Stimulated activated CD8-positive, alpha-beta memory T cell treated with anti-CD3 and anti-CD28 coated beads, Interleukin-15, amount 100 ng/mL, for 4 hours (primary cell): ENCODE data around the gene VHLL.
A peak's percentile ranks its signal among the peaks of the same experiment; 100 is the strongest.

Experiments
- DNase-seq, 2 donors: peaks; one replicate each; pipeline ENCODE4 v3.0.0-alpha.2; 2020; ENCODE audit warnings: low read depth in 2 of 2

Gene VHLL

DNA sequence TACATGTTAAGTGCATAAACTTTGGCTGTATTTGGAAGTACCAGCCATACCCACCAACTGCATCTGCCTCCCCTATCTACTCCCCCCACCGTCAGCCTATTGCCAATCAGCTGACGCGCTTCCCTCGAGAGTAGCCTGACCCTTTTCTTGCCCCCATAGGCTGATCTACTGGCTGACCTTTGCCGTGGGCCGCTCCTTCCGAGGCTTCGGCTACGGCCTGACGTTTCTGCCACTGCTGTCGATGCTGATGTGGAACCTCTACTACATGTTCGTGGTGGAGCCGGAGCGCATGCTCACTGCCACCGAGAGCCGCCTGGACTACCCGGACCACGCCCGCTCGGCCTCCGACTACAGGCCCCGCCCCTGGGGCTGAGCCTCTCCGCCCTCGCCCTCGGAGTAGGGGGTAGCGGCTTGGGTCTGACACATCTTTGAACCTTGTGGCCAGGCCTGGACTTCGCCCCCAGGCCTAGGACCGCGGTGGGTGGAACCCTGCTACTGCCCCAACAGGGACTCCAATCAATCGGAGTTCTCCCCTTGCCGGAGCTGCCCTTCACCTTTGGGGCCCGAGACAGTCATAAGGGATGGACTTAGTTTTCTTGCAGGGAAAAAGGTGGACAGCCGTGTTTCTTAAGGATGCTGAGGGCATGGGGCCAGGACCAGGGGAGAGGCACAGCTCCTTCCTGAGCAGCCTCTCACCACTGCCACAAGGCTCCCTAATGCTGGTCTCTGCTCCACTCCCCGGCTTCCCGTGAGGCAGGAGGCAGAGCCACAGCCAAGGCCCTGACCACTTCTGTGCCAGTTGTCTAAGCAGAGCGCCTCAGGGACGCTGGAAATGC is 7.7 kb downstream of the VHLL start:
- peak in 1 of 2 donors; percentile 14 for DNase-seq

DNA sequence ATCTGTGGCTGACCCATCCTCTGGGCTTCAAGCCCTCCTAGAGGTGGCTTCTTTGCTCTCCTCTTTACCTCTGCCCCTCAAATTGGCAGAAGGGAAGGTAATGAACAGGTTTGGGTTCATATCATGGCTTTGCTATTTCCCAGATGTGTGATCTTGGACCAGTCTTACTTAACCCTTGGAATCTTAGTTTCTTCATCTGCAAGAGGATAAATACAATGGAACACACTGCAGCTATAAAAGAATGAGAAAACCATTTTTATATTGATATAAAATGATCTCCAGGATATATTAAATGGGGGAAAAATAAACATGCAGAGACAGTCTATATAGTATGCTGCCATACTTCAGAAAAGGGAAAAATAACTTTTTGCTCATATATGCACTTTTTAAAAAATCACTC is 9.2 kb downstream of the VHLL start:
- DNase-seq = no peak

GRCh38 chr1:156286061-156286460 is 13.0 kb downstream of the VHLL start:
- DNase-seq = no peak

DNA sequence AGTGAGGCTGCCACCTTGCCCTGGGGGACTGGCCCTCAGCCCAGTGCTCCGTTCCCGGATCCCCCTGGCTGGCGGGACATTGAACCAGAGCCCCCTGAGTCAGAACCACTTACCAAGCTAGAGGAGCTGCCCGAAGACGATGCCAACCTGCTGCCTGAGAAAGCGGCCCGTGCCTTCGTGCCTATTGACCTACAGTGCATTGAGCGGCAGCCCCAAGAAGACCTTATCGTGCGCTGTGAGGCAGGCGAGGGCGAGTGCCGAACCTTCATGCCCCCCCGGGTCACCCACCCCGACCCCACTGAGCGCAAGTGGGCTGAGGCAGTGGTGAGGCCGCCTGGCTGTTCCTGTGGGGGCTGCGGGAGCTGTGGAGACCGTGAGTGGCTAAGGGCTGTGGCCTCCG is 13.7 kb downstream of the VHLL start:
- DNase-seq = no peak

DNA sequence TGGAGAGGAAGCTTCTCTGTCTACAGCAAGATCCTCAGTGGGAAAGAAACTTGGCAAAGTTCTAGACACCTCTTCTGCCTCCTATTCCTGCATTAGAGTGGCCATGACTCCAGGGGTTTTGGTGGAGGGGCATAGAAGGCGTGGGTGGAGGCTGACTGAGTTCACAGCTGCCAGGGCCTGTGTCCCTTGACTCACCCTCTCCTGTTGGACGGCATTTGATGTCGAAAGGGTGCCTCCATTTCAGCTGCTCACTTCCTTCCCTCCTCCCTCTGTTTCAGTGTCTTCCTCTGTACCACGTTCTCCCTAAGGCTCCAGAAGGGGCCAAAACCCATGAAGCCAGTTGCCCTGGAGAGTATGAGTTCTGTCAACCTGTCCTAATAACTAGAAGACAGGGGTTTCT is 14.3 kb downstream of the VHLL start:
- DNase-seq = no peak

DNA sequence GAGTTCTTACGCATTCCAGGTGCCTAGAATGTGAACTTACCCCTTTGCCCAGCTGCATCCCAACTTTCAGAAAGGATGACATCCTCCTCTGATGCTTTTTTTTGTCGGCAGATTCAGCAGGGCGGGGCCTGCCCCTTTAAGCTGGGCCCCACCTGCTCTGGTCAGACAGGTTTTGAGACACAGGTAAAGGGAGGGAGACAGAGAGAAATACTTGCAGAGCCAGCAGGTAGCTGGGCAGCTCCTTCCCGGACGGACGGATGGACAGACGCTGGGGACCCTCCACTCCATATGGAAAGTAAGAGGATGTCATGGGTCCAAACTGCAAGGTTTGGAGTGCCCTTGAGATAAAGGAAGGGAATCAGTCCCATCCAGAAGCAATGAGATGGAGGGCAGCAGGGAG is 15.0 kb downstream of the VHLL start, which contains the start of gene TMEM79:
Gene TMEM79 (plus strand): TSS at position 214 of the 400 bp plus-strand sequence. CDS start 902 bp downstream, outside the sequence.
- no peak for DNase-seq

DNA sequence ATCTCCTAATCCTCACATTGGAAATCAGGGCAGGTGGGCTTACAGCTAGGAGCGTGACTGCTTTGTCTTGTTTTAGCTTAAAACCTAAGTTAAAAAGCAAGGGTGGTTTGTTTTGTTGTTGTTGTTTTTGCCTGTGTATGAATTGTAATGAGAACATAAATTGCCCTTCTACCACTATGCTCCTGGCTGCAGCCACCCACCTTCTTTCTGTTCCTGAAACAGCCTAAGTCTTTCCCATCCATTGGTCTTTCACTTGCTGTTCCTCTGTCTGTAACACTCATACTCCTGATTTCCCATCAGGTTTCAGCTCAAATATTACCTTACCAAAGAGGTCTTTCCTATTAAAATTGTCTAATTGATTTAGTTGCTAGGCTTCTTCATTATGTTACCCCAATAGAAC is 15.6 kb downstream of the VHLL start:
- DNase-seq = no peak

GRCh38 chr1:156282479-156283222 is 16.5 kb downstream of the VHLL start, which contains the start of gene SMG5:
TSS of gene SMG5 (minus strand) at chr1:156282825. CDS start at chr1:156282680, 145 bp downstream.
- peak; percentile 90 to 92 for DNase-seq

GRCh38 chr1:156281693-156282478 is 17.2 kb downstream of the VHLL start:
- DNase-seq = no peak

DNA sequence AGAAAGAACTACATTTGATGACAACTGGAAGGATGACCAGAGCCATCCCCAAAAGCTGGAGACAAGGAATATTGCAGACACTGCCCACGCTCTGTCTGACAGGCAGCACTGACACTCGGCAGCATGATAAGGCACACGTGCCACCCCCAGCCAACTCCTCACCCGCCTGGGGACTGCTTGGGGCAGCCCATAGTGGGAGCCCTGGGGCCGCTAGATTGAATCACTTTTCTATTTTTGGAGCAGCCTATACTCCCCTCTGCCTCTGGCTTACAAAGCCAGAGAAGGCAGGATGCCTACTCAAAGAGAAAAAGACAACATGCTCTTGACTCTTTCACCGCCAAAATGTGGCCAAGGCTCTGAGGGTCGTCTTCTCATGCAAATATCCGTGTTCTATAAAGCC is 17.8 kb downstream of the VHLL start:
- peak; percentile 19 for DNase-seq

- no peak for DNase-seq
Observed at GRCh38 chr1:156279837-156280236, 19.3 kb downstream of the VHLL start.

GRCh38 chr1:156276966-156277381 is 22.1 kb downstream of the VHLL start:
- DNase-seq = no peak

DNA sequence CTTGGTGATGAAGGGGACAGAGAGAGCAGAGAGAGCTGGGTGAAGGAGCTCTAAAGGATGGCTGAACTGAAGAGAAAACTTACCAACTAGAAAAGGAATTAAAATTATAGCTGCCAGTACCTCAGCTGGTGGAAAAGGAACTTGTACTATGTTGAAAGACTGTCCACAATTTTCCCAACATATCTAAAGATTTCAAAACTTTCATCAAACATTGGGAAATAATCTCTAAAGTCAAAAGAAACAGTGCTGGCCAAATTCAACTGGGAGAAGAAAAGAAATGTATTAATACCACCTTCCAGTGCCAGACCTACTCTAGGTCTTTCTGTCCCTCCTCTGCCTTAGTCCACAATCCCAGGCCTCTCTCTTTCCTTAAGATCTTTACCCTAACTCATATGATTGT is 22.6 kb downstream of the VHLL start:
- no peak for DNase-seq

DNA sequence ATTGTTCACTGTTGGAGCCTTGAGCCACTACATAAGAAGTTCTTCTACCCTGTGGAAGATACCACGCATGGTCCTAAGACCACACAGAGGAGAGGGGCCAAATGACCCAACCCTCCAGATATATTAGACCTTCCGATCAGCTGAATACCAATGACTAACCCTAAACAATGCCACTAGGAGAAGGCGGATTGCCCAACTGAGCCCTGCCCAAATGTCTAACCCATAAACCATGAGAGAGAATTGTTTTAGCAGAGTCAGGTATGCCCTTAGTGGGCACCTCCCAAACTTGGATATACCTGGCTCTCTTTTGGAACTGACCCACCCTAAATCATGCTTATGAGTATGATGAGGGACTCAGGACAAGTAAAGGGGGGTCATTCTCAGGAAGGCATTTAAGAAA is 28.8 kb downstream of the VHLL start:
- no peak for DNase-seq

DNA sequence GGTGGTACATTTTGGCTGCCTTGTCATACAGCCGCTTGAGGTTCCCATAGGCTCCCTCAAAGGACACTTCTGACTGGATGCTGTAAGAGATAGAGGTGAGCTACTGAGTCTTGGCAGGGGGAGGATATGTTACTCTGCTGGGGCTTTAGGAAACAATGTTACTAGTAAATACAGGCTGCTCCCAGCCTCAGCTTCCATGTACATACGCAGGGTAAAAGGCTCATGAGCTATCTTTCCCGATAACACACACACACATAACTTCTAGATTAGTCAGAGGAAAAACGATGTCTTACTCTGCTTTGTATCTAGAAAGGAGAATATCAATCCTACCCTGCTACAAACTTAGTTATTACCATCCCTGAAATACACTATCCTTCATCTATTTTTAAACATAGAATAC is 30.8 kb downstream of the VHLL start:
- DNase-seq = no peak

GRCh38 chr1:156266051-156266450 is 33.1 kb downstream of the VHLL start:
- no peak for DNase-seq

GRCh38 chr1:156263288-156263655 is 35.8 kb downstream of the VHLL start:
- no peak for DNase-seq

DNA sequence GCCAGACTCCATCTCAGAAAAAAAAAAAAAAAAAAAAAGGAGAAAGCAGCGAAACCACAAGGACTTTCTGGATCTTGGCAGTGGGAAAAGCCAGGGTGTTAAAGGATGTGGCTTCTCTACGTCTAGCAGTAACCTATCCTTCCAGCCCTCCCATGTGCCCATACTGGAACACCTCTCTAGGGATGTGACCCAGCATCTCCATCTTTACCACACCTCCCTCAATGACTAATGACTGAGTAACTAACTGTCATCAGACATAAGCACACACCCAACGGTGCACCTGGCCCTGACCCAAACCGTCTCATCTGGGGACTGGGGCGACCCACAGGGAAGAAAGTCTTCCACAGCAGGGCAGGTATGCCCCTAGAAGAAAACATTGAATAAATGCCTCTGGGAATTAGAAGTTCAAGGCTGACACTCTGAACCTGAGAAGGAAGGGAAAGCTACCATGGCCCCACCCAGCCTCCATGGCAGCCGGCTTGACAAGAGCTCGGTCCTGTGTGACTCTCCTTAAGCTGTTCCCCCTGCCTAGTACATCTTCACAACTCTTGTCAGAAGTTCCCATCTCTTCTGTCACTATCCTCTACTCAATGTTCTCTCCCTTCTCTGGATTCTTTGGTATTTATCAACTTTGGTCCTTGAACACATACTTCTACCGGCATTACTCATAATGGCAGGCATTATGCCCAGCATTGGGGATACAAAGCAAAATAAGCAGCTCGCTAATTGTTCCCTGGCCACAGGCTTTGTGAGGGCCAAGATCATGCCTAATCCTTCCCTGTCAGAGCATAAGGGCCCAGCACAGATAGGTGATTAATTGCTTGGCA is 36.4 kb downstream of the VHLL start:
- no peak for DNase-seq

GRCh38 chr1:156260896-156261295 is 38.2 kb downstream of the VHLL start:
- no peak for DNase-seq

DNA sequence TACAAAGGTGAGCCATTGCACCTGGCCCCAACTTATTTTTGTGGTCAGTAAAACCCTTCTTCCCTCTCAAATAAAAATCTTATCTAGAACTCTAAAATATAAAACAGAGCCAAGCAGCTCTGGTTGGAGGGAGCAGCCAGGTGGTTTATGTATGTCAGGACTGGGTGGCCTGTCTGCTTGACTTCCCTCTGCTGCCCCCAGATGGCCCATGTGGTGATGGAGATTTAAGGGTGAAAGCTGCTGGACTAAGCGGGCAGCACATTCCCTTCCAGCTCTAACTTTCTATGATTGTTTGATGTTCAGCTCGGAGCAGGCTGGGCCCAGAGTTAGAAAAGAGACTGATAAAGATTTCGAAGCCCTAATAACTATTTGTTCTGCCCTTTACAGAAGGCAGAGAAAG is 39.3 kb downstream of the VHLL start:
- DNase-seq = no peak

DNA sequence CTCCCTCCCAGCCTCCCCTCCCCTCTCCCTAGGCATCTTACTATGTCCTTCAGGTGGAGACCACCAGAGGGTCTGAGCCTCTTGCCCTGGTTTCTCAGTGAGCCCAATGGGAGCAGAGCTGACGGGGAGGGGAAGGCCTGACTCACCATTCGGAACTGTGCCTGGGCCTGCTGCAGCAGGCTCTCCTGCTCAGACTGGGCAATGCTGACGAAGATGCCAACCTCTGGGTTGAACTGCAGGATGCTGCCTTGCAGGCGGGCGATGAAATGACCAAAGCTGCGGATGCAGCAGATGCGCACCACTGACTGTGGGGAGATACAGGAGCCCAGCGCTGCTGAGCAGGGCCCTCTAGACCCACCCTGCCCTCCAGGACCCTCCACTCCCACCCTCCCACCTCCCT is 40.2 kb downstream of the VHLL start:
- no peak for DNase-seq
